Cerebellar cortex (tissue), 1 donor: ENCODE measurements around the gene TECTB.
"Not testable (repeated sequence)": the region's sequence is repeated elsewhere in the genome, so short reads cannot be mapped to it uniquely, and the experiment has no call there.

Experiments used
- DNase-seq: peaks from one replicate; pipeline ENCODE4 v3.0.0-alpha.2; 2015; ENCODE audit warnings: low spot score

The TECTB gene

DNA sequence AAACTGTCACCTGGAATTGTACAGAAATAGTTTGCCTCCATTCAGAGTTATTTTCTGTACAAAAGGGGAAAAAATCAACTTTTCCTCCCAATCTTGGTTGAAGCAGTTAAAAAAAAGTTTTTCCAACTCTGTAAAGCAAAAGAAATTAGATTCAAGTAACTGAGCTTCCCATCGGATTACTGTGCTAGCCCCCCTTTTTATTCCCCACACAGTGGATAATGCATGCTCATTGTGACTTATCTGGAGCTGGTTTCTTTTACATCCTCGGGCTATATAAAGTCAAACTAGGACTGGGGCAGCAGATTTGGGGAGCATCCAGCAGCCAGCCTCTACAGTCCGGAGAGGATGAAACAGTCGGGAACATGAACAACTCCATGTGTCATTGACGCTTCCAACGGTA, at the start of gene TECTB:
TSS of gene TECTB (plus strand) at position 301 of the 400 bp plus-strand sequence. CDS start 335 bp downstream, outside the sequence.
- DNase-seq, result no peak

GRCh38 chr10:112235141-112235540, 48.1 kb upstream of the TECTB start:
- no peak for DNase-seq

DNA sequence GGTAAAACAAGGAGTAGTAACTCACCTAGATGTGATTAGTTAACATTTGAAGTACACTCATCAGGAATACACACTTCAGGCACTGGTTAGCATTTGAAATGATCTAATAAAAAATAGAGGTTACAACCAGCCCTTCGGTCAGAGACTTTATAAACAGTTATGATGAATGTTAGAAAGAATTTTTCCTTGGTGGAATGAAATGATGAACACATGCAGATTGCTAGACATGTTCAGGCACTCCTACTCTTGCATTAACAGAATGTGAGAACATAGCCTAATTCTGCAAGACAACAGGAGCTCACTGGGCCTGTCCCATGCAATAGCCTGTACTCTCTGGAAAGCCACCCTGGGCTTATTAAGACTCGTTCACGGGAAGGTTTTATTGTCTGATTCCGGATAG, 47.3 kb upstream of the TECTB start:
- DNase-seq, result no peak

GRCh38 chr10:112236486-112236885, 46.7 kb upstream of the TECTB start:
- no peak for DNase-seq

- no peak for DNase-seq
Measured at GRCh38 chr10:112239347-112239746, 43.9 kb upstream of the TECTB start.

DNA sequence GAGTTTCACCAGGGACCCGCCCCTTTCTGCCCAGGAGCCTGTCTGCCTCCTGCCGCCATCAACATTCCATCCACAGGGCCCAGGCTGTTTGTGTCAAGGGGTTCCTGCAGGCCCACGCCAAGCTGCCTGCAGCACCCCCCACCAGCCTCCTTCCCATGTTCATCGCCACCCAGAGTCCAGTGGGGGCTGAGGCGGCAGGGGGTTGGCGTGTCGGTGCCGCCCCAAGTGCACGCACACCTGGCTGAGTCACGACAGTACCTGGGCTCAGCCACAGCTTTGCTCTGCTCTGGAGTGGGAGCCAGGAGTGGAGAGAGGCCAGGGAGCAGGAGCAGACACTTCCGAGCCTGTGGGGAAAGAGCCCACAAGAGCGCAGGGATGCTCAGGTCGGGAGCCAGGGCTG, 42.8 kb upstream of the TECTB start:
- no peak for DNase-seq

DNA sequence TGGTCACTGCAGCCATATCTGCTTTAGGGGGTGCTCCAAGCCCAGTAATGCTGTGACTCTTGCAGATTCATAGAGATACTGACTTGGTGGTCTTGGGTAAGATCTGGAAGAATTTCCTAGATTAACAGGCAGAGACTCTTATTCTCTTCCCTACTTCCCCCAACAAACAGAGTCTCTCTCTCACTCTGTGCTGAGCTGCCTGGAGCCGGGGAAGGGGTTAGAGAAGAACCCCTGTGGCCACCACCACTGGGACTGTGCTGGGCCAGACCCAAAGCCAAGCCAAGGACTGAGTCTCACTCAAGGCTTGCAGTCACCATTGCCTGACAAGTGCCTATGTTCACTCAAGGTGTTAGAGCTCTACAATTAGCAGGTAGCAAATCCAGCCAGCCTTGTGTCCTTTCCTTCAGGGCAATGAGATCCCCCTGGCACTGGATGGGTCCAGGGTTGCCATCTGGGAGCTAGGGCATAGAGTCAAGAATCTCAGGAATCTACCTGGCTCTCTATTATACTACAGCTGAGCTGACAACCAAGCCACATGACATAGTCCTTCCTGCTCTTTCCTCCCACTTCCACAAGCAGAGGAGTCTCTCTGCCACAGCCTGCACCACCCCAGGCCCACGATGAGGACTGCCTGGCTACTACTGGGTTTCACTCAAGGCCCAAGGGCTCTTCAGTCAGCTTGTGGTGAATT, 41.4 kb upstream of the TECTB start:
- DNase-seq, result no peak

GRCh38 chr10:112242769-112243168, 40.4 kb upstream of the TECTB start:
- no peak for DNase-seq

GRCh38 chr10:112243713-112244112, 39.5 kb upstream of the TECTB start:
- DNase-seq, result no peak

DNA sequence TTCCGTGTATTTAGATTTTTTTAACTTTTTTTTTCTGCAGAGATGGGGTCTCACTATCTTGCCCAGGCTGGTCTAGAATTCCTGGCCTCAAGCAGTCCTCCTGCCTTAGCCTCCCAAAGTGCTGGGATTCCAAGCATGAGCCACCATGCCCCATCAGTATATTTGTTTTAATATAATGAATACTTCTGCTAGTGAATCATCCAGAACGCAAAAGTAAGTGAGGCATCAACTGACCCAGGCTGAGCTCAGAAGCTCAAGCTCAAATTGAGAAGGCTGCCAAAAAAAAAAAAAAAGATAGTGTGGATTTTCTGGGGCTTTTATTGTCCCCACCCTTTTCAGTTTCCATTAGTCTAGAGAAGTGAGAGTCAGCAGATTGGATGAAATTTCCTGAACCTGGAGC, 39.0 kb upstream of the TECTB start:
- DNase-seq, result no peak

- no peak for DNase-seq
Measured at GRCh38 chr10:112247791-112248190, 35.4 kb upstream of the TECTB start.

DNA sequence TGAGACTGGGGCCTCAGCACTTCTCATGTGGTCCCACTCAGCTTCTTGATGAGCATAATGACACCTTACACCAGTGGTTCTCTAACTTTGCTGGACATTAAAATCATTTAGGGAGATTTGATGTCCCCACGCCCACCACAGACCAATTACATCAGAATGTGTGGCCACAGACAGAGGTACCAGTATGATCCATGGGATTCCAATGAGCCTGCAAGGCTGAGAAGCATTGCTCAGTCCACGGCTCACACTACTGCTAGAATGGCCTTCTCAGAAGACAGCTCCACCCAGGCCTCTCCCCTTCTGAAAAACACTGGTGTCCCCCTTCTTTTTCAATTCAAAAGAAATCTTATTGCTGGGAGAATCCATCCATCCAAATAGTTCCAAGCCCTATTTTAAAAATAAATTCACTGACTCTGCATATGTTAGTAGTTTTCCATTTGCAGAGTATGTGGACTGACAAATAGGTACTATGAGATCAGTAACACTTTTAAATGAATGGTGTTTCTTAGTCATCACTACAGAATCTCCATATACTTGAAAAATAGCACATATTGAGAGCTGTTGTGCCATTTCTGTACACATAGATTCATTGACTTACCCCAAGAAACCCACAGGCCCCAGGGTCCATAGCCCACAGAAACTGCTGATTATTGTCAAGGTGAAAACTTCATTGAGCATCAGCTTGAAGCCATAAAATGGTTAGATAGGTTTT, 34.5 kb upstream of the TECTB start:
- DNase-seq, result no peak

GRCh38 chr10:112249722-112250121, 33.5 kb upstream of the TECTB start:
- DNase-seq, result no peak

DNA sequence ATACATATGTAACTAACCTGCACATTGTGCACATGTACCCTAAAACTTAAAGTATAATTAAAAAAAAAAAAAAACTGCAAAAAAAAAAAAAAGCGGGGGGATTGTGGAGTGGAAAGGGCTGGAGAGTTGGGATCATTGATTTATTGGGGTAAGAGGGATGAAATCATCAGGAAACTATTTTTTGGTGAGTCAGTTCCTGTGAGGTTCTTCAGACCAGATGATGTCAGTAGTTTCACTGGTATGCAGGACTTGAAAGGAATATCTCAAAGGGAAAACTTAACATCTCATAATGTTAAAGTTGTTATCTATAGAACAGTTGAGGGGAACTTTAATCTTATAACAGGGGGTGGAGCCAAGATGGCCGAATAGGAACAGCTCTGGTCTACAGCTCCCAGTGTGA, 32.6 kb upstream of the TECTB start:
- no peak for DNase-seq

GRCh38 chr10:112251238-112251637, 32.0 kb upstream of the TECTB start:
- DNase-seq, result not testable (repeated sequence)

GRCh38 chr10:112258407-112258806, 24.8 kb upstream of the TECTB start:
- no peak for DNase-seq

DNA sequence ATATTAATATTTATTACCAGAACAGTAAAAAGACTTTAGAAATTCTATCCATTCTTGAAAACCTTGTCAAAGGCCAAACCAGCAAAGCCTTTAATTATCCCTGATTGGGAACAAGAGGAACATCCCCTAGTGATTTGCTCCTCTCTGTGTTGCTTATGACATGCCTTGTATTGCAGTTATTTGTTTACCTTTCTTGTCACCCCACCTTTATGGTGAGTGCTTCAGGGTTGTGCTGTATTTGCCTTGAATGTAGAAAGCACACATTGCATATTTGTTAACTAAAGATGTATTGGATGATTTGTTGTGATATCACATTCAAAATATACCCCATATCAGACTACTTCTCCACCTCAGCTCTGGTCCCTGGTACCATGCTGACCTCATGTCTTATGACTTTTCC, 23.5 kb upstream of the TECTB start:
- no peak for DNase-seq

DNA sequence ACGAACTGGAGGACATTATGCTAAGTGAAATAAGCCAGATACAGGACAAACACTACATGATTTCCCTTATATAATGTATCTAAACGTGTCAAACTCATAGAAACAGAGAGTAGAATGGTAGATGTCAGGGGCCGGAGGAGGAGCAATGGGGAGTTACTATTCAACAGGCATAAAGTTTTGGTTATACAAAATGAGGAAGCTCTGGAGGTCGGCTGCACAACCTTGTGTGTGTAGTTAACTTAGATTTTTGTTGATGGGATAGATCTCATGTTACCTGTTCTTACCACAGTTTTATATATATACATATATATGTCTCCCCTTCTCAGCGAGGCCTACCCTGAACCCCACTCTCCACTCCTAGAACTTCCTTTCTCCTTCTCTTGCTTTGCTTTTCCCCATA, 22.4 kb upstream of the TECTB start:
- DNase-seq, result no peak

DNA sequence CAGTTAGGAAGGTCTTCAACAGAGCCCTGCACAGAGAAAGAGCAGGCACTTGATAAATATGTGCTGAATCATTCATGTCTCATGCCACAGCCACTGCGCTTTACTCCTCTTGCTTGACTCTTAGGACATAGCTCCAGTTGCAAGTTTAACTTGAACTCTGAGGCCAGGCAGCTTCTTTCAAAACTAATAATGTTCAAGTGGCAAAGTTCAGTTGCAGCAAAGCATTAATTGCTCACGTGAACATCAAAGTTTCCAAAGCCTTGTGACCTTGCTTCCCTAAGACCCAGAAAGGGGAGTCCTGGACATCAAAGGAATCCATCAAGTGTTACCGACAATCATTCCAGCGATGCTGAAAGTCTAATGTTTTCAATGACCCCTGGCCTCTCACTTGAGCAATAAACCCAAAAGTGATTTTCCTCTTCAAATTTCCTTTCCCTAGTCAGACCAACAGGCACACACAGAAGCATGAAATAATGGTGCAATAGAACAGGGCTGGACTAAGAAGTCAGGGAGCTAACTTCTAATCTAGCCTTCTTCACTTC, 21.8 kb upstream of the TECTB start:
- DNase-seq, result no peak

DNA sequence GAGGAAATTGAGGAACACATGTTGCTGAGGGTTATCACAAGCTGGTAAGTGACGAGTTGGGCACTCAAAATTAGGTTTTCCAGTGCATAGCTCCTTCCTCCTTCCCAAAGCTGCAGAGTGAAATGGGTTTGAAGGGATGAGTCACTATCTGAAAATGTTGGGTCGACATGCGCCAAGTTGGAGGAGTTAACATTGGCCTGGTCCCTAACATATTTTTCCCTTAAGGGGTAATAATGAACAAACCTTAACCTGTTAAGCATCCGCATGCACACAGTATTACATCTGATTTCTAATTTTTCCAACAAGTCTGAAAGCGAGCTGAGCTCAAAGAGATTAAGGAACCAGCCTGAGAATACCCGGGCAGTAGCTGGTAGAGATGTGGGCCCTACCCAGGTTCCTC, 20.7 kb upstream of the TECTB start:
- no peak for DNase-seq

GRCh38 chr10:112265745-112266144, 17.5 kb upstream of the TECTB start:
- no peak for DNase-seq

GRCh38 chr10:112269266-112269665, 13.9 kb upstream of the TECTB start:
- DNase-seq, result no peak

GRCh38 chr10:112271982-112272381, 11.2 kb upstream of the TECTB start:
- no peak for DNase-seq

DNA sequence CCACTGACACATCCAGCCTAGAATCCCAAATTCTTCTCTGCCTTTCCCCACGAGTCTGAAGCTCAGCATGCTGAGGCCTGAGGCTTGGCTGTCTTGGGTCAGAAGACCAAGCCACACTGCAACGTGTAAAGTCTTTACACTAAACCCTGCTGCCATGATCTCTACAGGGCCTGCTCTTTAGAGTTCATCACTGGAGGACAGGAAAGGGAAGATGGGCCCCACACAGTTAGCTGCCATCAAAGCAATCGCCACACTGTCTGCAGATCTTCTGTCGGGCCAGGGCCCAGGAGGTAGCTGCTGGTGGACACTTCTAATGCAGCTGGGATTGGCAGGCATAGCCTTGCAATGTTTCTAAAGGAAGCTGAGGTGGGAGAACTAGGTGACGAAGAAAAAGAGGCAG, 8.4 kb upstream of the TECTB start:
- no peak for DNase-seq
